Panc1 (cell line): Measurements from ENCODE around the gene FBXL17.

Experiments used
- CTCF ChIP-seq: fragments of 450-650 bp; IDR thresholded peaks from 2 replicates; pipeline ENCODE4 v1.5.1; 2017; ENCODE audit warnings: mild to moderate bottlenecking
- POLR2AphosphoS5 ChIP-seq: IDR thresholded peaks from 2 replicates; pipeline ENCODE4 v1.6.1; 2012; ENCODE audit warnings: mild to moderate bottlenecking, low read depth, low read length, moderate library complexity
- TCF7L2 ChIP-seq: IDR thresholded peaks from 2 replicates; pipeline ENCODE4 v1.6.1; 2011; ENCODE audit warnings: mild to moderate bottlenecking, low read depth, low read length, inconsistent platforms

GRCh38 chr5:107926121-107926520 lies 455.8 kb downstream of the FBXL17 start:
- no peak for TF ChIP-seq POLR2AphosphoS5
- TF ChIP-seq CTCF = no peak
- no peak for TF ChIP-seq TCF7L2
